HT-29 (cell line): Measurements from ENCODE around the gene SLC16A3. TPM values are rescaled to one million over a fixed set of nuclear protein-coding genes. Genes with fewer than 3 reads are reported as not detected.
"Not testable (repeated sequence)": the region's sequence is repeated elsewhere in the genome, so short reads cannot be mapped to it uniquely, and the experiment has no call there.

Source experiments
- DNase-seq: peaks from one replicate; pipeline ENCODE4 v3.0.0-alpha.2; 2015; ENCODE audit warnings: low spot score
- total RNA-seq: library from RNA; depleted of rRNA; stranded (reverse); fragments of >200 nt; shearing (Covaris generic); gene quantifications from 2 replicates; pipeline ENCODE4 v1.2.3, GENCODE V29; 2014

SLC16A3 gene
- total RNA-seq, 1 experiment from 2014 or later, result 156 TPM

DNA sequence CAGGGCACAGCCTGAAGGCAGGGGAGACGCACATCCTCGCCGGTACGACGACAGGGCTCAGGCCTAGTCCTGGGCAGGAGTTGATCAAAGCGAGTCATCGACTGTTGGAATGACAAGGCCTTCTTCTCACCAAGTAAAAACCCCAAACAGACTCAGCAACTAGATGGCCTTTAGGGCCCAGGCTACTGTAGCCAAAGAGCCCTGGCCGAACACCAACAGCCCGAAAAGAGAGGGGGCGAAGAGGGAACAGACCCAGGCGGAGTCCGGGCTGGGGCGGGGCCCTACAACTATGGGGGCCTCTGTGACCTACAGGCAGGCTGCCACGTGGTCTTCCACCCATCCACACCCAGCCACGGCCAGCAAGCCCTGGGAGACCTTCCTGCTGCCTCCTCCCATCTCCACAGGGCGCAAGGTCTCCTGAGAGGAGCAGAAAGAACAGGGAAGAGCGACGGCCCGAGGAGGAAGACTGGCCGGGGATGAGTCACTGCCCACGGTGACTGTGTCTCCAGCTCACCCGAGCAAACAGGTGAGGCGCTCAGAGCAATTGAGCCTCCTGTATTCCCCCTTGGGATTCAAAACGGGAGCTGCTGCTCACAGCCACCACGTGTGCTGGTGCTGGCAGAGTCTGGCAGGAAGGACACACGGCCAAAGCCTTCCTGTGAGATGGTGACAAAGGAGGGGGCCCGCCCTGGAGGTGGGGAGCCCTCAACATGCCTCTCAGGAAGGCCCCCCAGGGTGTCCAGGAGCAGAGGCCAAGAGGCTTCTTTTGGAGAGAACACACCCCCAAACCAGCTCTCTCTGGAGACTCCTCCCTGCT is 17.7 kb downstream of the SLC16A3 start:
- peak; percentile 81 for DNase-seq

DNA sequence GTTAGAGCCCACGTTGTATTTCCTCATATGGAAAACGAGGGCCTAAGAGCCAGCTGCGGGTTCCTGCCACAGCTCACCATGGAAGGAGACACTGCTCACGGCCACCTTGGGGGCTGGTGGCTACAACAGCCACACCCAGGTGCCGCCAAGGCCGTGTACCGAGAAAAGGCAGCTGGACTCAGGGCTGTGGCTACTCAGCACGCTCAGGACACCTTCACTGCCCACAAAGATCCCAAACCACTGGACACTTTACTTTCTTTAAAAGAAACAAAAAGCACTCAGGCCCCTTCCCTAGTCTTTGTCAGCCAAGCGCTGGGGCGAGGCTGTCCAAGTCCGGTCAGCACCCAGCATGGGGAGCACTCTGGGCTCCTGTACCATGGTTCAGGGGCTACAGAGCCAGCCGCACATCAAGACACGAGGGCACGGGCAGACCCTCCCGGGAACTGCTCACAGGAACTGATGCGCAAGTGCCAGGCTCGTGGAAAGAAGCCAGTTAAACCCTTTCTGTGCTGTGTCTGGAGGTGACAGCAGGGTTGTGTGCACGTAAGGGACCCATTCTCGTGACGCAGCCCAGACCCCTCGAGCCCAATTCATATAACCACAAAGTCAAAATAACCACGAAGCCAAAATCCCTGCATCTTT is 18.5 kb downstream of the SLC16A3 start:
- no peak for DNase-seq

DNA sequence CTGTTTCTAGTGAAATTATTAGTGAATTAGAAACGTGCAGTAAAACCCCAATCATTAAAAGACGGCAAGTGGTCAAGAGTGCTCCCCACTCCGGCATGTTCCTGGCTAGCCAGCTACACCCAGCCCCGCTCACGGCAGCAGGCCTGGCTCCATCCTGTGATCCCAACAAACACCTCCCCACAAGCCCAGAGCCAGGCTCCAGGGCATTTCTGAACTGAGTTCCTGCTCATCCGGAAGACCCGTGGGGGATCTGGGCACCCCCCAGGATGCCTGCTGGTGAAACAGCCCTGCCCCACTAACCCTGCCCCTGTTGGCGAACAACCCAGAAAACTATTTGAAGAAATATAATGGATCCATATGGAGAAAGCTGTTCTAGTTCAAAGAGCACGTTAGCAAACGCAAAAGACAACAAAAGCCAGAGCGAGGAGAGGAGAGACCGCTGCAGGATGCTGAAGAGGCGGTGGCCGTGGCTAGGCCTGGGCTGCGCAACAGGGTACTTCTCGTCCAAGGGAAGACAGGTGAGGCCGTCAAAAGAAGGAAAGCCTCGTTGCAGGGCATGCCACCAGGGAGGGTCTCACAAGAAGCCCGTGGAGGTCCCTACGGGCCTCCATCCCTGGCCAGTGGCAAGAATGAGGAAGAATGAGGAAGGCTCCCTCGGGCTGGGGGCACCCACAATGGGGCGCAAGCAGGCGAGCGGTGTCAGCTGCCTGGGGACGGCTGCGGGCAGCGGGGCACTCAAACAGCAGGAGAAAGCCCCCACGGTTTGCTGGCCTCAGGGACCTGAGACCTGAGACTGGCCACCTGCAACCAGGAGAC is 19.2 kb downstream of the SLC16A3 start:
- no peak for DNase-seq

DNA sequence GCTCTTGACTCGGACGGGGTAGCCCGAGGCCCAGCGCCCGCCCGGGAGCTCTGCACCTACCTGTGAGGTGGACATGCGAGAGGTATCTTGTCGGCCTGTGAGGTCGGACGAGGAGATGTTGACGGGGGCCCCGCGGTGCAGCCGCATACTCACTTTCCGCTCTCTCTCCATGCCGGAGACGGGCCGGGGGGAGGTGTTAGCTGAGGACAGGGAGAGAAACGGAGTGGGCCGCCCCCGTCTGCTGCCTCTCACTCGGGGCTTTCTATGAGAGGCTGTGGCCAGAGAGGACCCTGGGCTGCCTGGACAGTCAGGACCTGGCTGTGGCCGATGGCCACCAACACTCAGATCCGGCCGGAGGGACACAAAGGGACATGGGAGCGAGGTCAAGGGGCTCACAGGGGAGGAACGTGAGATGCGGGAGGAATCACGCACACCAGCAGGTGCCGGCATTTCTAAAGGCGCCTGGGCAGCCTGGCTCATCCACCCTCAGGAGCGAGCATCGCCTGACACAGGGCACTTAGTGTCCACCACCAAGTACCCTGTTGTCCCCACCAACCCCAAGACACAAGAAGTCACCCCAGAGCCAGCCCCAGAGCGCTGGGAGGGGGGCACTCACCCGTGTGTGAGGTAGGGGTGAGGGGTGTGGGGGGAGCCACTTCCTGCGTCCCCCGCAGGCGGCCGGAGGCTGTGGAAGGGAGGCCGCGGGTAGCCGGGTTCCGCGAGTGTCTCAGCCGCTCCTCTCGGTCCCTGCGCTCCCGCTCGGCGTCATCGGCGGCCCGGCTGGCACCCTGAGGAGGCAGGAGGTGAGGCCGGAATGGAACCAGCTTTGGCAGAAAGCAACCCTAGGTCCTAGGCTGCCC is 20.2 kb downstream of the SLC16A3 start:
- no peak for DNase-seq

DNA sequence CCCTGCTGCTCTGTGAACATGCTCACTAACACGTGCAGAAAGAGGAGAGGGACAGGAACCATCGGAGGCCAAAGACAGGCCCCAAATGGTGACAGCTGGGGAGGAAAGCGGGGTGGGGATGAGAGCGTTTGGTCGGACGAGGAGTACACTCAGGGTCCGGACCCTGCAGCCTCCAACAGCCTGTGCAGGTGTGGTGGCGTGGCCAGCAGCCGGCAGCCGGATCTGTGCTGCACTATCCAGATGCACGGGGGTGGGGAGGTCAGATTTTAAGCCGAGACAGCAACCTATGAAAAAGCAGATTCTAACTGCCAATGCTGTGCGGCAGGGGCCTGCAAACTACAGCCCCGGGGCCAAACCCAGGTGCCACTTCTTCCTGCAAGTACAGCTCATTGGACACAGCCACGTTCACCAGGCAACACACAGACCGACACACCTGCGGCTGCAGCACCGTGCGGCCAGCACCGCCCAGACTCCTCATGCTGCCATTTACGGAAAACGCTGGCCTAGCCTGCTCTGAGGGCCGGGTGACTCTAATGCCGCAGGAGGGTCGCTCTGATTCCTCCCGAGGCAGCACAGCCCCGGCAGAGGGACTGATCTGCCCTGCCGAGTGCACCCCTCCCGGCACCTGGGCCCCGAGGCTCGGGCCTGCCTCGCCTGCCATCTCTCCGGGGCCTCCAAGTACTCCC is 21.2 kb downstream of the SLC16A3 start:
- no peak for DNase-seq

DNA sequence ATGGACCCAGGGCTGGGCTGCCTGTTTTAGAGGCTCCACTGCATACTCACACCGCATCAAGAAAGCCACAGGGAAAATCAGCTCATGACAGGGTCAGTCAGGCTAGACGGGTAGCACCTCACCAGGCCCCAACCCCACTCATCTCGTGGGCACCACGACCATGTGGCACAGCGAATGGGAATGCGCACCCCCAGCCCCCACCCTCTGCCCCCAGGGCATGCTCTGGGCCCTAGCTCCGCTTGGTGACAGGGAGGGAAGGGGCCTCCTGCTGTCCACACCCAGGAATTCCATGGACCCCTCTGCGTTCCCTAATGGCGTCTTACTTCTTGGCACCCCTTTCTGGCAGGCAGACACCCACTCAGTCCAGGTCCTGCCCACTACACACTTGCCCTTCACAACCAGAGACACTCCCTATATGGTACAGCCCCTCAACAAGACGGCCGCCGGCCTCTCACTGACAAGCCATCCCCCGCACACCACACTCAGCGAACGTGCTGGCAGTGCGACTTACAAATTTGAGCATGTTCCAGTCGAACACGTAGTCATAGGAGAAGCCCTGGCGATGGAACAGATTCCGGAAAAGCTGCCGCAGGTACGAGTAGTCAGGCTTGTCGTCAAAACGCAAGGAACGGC is 22.1 kb downstream of the SLC16A3 start:
- no peak for DNase-seq

DNA sequence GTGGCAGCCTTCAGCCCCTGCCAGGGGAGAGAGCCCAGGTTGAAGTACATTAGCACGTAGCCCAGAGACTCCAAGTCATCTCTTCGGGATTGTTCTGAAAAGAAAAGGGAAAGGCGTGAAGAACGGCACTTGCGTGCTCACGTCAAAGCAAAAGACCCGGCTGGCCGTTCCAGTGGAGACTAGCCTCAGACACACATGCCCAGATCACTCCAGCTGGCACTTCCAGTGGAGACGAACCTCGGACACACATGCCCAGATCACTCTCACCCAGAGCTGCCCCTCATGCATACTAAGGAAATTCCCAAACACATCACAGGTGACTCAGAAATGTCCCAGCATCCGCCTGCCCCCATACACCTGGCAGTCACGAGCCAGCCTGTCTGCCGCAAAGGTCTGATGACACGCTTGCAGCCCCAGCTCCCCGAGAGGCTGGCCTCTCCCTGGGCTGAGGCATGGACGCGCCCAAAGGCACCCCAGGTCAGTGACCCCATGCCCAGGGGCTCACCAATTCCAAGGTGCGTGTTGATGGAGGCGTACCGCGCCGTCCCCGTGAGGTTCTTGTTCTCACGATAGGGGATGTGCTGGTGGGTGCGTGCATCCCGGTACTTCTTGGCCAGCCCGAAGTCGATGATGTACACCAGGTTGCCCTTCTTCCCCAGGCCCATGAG is 23.8 kb downstream of the SLC16A3 start:
- DNase-seq, result no peak

DNA sequence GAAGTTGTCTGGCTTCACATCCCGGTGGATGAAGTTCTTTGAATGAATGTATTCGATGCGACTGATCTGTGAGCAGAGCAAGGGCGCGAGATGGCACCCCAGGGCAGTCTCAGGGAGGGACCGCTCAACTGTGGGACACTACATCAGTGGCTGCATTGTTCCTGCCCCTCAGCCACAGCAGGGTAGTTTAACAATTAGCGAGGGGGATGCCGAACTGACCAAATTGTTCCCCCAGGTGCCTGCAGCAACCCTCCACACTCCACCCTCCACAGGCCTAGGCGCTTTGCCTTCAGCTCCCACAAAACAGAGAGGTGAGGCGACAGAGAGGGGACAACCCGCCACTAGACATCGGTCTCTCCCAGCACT is 24.3 kb downstream of the SLC16A3 start:
- DNase-seq, result no peak

DNA sequence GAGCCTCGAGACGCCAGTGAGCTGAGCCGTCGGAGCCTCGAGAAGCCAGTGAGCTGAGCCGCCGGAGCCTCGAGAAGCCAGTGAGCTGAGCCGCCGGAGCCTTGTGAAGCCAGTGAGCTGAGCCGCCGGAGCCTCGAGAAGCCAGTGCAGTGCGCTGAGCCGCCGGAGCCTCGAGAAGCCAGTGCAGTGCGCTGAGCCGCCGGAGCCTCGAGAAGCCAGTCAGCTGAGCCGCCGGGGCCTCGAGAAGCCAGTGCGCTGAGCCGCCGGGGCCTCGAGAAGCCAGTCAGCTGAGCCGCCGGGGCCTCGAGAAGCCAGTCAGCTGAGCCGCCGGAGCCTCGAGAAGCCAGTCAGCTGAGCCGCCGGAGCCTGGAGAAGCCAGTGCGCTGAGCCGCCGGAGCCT is 25.3 kb downstream of the SLC16A3 start:
- DNase-seq, result not testable (repeated sequence)

DNA sequence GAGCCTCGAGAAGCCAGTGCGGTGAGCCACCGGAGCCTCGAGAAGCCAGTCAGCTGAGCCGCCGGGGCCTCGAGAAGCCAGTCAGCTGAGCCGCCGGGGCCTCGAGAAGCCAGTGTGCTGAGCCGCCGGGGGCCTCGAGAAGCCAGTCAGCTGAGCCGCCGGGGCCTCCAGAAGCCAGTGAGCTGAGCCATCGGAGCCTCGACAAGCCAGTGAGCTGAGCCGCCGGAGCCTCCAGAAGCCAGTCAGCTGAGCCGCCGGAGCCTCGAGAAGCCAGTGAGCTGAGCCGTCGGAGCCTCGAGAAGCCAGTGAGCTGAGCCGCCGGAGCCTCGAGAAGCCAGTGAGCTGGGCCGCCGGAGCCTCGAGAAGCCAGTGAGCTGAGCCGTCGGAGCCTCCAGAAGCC is 25.9 kb downstream of the SLC16A3 start:
- not testable (repeated sequence) for DNase-seq

DNA sequence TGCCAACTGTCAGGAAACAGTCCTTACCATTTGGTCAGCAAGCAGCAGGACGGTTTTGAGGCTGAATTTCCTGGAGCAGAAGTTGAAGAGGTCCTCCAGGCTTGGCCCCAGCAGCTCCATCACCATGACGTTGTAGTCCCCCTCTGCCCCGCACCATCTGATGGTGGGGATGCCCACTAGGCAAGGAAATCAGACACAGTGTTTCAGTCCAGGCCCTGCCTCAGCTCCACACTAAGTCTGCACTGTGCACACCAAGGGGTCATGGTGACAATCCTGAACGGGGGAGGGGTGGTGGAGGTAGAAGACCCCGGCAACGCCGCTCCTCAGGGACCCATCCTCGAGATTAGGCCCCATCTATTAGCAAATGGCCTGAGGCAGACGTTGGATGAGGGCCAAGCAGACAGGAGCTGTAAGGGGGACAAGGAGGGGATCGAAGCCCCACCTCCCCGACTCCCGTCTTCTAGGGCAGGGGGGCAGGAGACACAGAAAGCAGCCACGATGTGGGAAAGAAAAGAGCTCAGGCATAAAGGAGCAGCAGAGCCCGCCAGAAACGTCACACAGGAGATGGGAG is 26.6 kb downstream of the SLC16A3 start:
- no peak for DNase-seq

DNA sequence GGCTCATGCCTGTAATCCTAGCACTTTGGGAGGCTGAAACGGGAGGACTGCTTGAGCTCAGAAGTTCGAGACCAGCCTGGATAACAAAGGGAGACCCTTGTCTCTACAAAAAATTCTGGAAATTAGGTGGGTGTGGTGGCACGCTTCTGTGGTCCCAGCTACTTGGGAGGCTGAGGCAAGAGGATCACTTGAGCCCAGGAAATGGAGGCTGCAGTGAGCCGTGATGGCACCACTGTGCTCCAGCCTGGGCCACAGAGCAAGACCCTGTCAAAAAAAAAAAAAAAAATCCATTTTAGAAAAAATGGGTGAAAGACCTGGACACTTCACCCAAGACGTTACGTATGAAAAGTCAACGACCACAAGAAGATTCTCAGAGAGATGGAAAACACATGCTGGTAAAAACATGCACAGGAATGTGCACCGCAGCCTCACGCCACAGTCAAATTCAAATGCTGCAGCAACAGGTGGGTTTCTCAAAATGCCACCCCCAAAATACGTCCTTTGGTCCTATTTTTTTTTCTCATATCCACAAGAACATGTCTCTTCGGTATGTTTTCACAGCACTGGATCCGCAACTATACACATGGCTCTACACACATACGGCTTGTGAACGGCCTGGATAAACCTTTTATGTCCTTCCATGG is 27.5 kb downstream of the SLC16A3 start:
- no peak for DNase-seq

DNA sequence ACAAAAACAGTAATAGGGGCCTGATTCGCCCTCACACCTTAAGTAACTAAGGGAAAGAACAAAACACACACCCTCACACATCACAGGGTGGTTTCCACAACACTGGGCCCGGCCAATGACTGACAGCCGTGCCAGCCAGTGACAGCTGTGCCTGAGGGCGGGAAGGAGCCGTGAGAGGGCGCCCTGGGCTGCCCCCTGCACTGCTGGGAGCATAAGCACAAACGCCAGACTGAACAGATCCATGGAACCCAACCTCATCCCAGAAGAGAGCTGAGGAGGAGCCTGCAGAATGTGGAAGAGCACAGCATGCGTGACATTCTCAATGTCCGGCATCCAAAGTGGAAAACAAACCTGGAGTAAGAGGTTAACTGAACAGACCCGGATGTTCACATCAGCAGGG is 28.6 kb downstream of the SLC16A3 start:
- no peak for DNase-seq

DNA sequence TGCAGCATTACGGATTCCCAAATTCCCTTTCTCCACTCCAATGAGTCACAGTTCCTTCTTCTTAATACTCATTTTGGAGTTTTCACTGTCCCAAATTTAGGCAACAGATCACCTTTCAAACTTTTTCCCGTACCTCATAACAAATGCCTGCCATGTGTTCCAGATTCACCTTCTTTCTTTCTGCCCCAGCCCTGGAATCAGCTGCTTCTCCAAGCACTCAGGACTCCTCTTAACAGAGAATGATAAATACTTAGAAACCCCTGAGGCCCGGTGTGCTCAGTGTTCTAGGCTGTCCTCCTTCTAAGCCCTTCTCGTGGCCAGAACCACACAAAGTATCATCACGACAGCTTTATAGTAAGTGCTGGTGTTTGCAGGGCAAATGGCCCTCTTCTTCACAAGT is 29.7 kb downstream of the SLC16A3 start:
- DNase-seq, result no peak

DNA sequence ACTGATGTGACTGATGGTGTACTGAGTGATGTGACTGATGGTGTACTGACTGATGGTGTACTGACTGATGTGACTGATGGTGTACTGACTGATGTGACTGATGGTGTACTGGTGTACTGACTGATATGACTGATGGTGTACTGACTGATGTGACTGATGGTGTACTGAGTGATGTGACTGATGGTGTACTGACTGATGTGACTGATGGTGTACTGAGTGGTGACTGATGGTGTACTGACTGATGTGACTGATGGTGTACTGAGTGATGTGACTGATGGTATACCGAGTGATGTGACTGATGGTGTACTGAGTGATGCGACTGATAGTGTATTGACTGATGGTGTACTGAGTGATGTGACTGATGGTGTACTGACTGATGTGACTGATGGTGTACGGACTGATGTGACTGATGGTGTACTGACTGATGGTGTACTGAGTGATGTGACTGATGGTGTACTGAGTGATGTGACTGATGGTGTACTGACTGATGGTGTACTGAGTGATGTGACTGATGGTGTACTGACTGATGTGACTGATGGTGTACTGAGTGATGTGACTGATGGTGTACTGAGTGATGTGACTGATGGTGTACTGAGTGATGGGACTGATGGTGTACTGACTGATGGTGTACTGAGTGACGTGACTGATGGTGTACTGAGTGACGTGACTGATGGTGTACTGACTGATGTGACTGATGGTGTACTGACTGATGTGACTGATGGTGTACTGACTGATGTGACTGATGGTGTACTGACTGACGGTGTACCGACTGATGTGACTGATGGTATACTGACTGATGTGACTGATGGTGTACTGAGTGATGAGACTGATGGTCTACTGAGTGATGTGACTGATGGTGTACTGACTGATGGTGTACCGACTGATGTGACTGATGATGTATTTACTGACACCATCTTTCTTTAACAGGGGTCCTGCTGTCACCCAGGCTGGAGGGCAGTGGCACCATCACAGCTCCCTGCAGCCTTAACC is 31.4 kb downstream of the SLC16A3 start:
- DNase-seq, result not testable (repeated sequence)

DNA sequence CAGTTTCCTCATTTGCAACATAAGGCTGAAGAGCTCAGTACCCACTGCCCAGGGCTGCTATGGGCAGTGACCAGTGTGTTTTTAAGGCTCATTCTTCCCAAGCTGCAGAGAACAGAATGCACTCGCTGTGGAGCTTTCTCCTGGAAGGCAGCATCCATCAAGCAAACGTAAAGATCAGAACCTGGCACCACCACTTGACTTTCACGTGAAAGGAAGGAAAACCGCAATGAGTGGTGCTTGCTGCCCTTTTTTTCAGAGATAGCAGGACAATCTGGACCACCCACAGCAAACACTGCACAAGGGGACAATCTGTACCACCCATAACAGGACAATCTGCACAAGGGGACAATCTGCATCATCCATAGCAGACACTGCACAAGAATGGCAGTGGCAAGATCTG is 33.5 kb downstream of the SLC16A3 start:
- no peak for DNase-seq

DNA sequence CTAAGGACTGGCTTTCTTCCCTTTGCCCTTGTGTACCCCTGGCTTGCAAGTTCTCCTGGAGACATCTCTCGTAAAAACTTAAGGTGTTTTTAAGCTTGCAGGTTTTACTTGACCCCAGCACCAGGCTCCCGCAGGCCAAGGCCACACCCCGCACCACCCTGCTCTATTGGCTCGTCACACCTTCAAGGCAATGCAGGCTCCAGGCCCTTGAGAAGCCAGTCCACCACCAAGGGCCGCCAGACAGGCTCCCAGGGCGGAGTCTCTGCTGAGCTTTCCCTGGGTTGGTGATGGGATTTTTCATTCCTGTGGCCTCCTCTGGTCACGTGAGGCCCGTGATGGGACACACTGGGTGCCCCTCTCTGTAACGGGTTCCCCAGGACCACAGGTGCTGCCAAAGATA is 34.8 kb downstream of the SLC16A3 start:
- no peak for DNase-seq

DNA sequence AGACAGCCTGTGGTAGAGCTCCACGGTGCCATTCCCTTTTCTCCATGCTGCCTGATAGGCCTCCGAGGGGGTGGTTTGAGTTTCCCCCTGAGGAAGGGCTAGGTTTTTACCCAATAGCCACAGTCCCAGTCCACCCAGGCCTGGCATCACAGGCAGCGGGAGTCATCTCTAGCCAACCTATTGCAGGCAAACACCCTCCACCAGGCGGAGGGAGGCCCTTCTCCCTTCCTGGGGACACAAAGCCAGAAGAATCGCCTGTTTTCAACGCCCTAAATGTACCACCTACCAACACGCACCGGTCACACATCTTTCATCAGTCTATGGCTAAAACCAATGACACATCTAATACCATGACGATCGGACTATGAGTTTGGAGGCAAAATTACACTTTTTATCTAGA is 37.3 kb downstream of the SLC16A3 start:
- no peak for DNase-seq
